ENCODE measurements around the gene AFAP1.

DNA sequence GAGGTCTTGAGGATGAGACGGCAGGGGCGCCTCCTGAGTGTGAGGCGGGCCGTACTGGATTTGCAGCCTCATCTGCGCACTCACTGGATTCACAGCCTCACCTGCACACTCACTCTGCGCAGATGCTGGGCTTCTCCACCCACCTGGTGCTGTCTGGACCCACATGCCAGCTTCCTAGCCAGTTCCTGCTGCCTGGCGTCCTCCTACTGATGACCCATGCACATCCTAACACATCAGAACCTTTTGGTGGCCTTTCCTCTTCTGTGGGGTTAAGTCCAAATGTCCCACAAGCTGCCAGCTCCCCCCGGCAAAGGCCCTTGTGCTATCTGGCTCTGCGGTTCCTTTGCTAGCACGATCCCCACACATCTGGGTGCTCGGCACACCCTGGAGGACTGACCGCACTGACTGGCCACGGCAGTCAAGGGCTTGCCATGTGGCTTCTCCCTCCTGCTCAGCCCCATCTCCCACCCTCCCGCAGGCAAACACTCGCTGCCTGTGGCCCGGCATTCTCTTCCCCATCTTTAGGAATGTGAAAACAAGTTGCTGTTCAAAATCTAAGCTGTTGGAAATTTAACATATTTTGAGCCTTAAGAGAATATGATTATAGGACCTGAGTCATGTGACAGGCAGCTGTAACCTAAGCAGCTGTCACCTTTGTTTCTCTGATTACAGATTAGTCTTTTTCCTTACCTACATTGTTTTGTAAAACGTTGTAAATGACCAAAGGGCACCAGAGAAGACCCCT, 39.4 kb upstream of the AFAP1 start:
- TF ChIP-seq POLR2A (IDR thresholded peaks at IDR 0.05) (no peak), CTCF (IDR thresholded peaks at IDR 0.05) (no peak)

All from uterus (tissue), 2 donors.